ENCODE measurements around the gene VGF. TPM values are rescaled to one million over a fixed set of nuclear protein-coding genes. Genes with fewer than 3 reads are reported as not detected.

Gene VGF
- total RNA-seq, 1 donor from 2014 or later = not detected

Small RNAs within 50 kb of the gene (small RNA-seq; reads per million reads assigned to genes)
- not detected for gene MIR4653

Other genes with a start within 250 kb of the VGF start
- not detected for gene MUC3A, start 216.0 kb downstream of the VGF start, total RNA-seq
- gene MUC12, start 196.0 kb downstream of the VGF start, total RNA-seq = not detected
- gene MUC17, start 145.5 kb downstream of the VGF start, total RNA-seq = not detected
- 6.3 TPM for gene TRIM56, start 80.1 kb downstream of the VGF start, total RNA-seq
- 2.1 TPM for gene SERPINE1, start 38.5 kb downstream of the VGF start, total RNA-seq
- gene AP1S1, start 11.1 kb downstream of the VGF start, total RNA-seq = 27.7 TPM
- gene NAT16, start 14.7 kb upstream of the VGF start, total RNA-seq = not detected
- gene MOGAT3, start 35.5 kb upstream of the VGF start, total RNA-seq = not detected
- 20.9 TPM for gene PLOD3, start 52.0 kb upstream of the VGF start, total RNA-seq
- gene ZNHIT1, start 52.6 kb upstream of the VGF start, total RNA-seq = 84.0 TPM
- gene CLDN15, start 72.2 kb upstream of the VGF start, total RNA-seq = 2.1 TPM
- 188 TPM for gene FIS1, start 79.5 kb upstream of the VGF start, total RNA-seq
- gene IFT22, start 156.2 kb upstream of the VGF start, total RNA-seq = 17.2 TPM
- gene COL26A1, start 197.3 kb upstream of the VGF start, total RNA-seq = 7.8 TPM